ES-I3 (cell line): ENCODE data around the gene AARS2.
"Not testable (repeated sequence)": the region's sequence is repeated elsewhere in the genome, so short reads cannot be mapped to it uniquely, and the experiment has no call there.

Experiments used
- H3K36me3 ChIP-seq: 2 replicates; pipeline ENCODE4 v1.6.1; 2013; ENCODE audit warnings: mild to moderate bottlenecking, low read length, control low read depth, moderate library complexity; ENCODE audit not compliant: insufficient read depth
- H3K4me1 ChIP-seq: 2 replicates; pipeline ENCODE4 v1.6.1; 2013; ENCODE audit warnings: mild to moderate bottlenecking, control low read depth, low read length; ENCODE audit not compliant: insufficient read depth
- H3K9ac ChIP-seq: 2 replicates; pipeline ENCODE4 v1.6.1; 2013; ENCODE audit warnings: low read depth, mild to moderate bottlenecking, low read length, moderate library complexity
- H3K9me3 ChIP-seq: 2 replicates; pipeline ENCODE4 v1.6.1; 2013; ENCODE audit warnings: mild to moderate bottlenecking, low read length, moderate library complexity; ENCODE audit not compliant: control insufficient read depth, insufficient read depth

Gene AARS2

DNA sequence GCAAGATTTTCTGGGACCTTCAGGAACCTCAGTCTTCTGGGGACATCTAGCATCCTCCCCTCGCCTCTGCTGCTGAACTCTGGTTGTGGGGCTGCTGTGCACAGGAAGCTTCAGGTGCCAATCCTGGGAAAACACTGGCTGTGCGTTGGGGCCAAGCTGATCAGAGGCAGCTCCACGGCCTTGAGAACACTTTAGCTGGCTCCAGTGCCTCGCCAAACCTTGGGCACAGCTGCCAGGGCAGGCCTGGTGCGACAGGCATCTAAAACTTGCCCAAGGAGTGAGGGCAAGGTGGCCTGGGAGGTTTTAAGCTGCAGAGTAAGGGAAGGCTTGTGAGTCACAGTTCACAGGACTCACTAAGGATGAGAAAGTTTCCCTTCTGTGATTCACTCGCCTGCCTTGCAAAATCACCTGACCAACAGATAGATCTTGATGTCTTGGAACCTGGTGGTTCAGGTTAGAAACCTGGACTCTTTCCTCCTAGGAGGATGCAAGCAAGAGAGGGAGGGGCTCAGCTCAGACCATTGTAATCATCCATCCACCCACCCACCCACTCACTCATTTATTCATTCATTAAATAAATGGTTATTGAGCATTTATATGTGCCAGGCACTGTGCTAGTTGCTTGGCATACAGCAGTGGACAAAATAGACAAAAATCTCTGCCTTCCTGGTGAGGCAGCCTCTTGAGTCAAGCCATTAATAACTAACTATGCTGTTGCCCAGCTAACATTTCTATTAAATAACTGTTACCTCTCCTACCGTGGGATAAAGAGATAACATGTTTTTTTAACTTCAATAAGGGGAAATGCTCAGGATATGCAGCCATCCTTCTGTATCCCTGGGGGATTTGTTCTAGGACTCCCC, 26.8 kb upstream of the AARS2 start:
- no peaks in the 10 kb centered on the region for H3K36me3 ChIP-seq
- H3K9me3 ChIP-seq = no peaks in the 10 kb centered on the region
- H3K4me1 ChIP-seq = peaks cover 10% of the 10 kb centered on the region
- H3K9ac ChIP-seq = no peak overlapping the region

DNA sequence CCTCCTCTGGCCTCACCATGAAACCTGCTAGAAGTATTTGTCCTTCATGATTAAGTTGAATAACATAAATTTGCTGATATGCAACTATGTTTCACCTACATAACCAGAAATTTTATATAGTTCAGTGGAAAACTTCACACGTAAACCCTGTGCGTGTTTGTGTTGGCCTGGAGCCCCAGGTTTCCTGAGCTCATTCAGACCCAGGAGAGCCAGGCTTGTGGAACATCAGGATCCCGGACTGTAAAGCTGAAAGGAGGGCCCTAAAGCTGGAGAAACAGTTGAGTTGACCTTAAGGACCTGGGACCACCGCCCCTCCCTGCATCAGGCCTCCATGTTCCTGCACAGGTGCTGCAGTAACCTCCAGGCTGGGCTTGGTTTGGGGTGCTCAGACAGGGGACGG, 26.2 kb upstream of the AARS2 start:
- H3K9ac ChIP-seq = no peak overlapping the region
- H3K36me3 ChIP-seq = no peaks in the 10 kb centered on the region

DNA sequence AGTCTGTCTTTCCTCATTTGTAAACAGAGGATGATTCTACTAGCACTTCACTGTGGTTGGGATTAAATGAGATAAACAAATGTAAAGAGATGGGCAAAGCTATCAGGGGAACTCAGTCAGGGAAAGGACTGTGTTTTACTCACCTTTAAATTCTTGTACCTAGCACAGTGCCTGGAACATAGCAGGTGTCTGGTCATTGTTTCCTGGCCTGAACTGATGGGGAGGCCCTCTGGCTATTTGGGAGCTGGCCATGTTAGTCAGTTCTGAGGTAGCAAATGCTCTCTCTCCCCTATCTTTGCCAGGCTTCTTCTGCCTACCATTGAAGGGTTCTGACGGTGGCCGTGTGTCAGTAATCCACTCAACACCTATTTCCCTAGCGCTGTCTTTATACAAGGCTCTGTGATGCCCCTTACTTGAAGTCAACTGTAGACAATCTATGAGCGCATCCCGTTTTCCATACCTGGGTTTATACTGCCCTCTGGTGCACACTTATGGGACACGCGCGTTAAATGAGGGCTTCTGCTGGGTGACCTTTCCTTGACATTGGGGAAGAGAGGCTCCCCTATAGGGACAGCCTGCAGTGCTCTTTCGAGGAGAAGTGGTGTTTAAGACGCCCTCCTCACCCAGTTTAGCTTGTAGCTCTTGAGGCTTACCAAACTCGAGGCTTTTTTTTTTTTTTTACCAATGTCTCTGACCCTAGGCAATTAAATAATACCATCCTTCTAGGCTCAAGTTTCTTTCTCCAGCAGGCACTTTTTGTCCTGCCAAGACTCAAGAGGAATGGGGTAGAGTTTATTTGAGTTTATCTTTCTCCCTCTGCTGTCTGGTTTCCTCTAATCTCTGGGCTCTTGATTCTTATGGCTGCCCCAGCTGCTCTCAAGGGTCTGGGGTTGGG, 25.3 kb upstream of the AARS2 start:
- H3K9ac ChIP-seq = no peak overlapping the region
- H3K9me3 ChIP-seq = no peaks in the 10 kb centered on the region
- no peaks in the 10 kb centered on the region for H3K36me3 ChIP-seq
- H3K4me1 ChIP-seq = peaks cover 10% of the 10 kb centered on the region

More for the DNA sequence above, 26.2 kb upstream of the AARS2 start:
- Histone ChIP-seq H3K4me1 (peaks cover 10% of the 10 kb centered on the region), H3K9me3 (no peaks in the 10 kb centered on the region)

DNA sequence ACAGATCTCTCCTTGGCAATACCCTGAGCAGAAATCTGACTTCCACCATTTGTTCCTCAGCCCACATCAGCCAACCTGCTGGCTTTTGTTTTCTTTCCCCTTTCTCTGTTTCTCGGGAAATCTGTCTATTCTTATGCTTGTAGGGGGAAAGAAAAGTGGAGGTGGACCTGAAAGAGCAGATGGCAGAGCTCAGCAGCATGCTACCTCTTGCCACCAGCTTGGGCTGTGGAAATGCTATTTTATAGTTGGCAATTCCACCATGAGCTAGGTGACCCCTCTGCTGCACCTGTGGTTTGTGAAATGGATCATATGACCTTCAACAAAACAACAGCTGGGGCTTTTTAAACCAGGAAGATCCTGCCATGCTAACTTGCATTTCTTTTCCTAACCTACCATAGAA, 22.5 kb upstream of the AARS2 start:
- H3K4me1 ChIP-seq = peaks cover 10% of the 10 kb centered on the region
- no peaks in the 10 kb centered on the region for H3K9me3 ChIP-seq
- H3K36me3 ChIP-seq = no peaks in the 10 kb centered on the region
- no peak overlapping the region for H3K9ac ChIP-seq

DNA sequence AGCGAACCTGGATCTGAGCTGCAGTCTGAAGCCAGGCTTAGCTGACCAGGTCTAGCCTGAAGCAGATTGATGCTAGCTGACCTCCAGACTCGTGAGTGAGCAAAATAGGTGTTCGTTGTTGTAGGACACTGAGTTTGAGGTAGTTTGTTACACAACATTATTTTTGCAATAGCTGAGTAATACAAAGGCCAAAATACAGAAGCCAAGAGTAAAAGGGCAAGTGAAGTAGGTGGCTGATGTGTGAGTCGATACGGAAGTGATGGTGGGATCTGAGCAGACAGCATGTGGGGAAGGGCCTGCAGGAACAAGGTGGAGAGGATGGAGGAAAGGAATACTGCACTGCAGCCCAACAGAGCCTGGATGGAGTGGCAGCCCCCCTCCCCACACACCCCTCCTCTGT, 20.8 kb upstream of the AARS2 start:
- Histone ChIP-seq H3K9me3 (no peaks in the 10 kb centered on the region), H3K4me1 (peaks cover 10% of the 10 kb centered on the region), H3K9ac (no peak overlapping the region), H3K36me3 (no peaks in the 10 kb centered on the region)

DNA sequence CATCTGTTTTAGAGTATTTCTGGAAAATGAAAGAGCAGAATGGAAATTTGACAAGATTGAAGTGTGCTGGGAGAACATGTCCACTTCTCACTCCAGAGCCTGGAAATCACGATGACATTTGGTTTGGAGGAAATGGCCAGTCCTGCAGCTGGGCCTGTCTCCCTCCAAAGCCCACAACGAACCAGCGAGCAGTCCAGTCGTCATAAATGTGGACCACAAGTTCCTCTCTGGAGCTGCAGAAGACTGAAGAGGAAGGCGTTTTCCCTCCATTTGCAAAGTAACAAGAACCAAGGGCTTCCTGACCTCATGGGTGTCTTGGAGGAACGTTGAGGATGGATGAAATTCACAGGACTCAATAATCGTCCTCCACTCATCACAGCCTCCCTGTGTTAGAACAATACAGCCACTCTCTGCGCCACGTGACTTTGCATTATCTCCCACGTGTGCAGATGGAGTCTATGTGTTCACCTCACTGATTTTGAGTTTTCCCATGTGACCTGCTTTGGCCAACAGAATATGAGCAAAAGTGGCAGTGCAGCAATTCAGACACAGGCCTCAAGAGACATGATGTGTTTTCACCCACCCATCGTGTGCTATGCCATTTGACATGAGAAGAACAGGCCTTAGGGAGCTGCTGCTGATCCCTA, 20.2 kb upstream of the AARS2 start:
- peaks cover 10% of the 10 kb centered on the region for H3K4me1 ChIP-seq
- no peaks in the 10 kb centered on the region for H3K9me3 ChIP-seq
- no peaks in the 10 kb centered on the region for H3K36me3 ChIP-seq
- H3K9ac ChIP-seq = no peak overlapping the region

DNA sequence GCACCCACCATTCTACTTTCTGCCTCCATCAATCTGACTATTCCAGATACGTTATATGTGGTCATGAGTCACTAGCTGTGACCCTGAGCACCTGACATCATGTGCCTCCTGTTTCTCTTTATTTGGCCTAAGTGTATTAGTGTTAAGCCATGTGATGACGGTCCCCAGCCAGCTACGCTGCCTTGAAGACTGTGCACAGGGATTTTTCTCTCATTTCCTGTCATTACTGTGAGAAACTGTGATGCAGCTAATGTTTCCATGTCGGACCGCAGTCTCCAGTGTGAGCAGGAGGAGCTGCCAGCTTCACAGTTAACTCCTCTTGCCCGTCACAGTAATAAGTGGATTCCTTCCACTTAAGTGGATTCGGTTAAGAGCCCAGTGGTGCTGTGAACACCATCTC, 19.4 kb upstream of the AARS2 start:
- no peaks in the 10 kb centered on the region for H3K9me3 ChIP-seq
- H3K36me3 ChIP-seq = no peaks in the 10 kb centered on the region
- H3K4me1 ChIP-seq = peaks cover 17% of the 10 kb centered on the region
- H3K9ac ChIP-seq = no peak overlapping the region

DNA sequence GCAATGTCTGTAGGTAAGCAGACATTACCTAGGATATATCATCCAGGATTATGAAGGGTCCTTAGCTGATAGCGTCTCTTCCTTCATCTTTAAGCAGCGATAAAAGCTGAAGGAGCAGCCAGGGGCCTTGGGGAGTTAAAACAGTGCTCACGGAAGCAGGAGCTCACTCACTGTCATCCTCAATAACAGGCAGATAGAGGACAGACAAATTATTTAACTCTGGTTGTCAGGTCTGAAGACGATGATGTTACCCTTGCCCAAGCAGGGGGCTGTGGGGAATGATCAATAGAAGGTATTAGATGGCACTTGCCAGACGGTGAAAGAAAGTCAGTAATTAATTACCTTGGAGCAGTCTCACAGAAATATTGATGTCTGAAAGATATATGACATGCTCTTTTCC, 16.7 kb upstream of the AARS2 start:
- H3K9ac ChIP-seq = no peak overlapping the region
- H3K36me3 ChIP-seq = no peaks in the 10 kb centered on the region
- peaks cover 17% of the 10 kb centered on the region for H3K4me1 ChIP-seq
- no peaks in the 10 kb centered on the region for H3K9me3 ChIP-seq

DNA sequence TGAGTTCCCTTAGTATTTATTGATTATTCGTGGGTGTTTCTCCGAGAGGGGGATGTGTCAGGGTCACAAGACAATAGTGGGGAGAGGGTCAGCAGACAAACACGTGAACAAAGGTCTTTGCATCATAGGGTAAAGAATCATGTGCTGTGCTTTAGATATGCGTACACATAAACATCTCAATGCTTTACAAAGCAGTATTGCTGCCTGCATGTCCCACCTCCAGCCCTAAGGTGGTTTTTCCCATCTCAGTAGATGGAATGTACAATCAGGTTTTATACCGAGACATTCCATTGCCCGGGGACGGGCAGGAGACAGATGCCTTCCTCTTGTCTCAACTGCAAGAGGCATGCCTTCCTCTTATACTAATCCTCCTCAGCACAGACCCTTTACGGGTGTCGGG, 15.1 kb upstream of the AARS2 start:
- not testable (repeated sequence) for H3K9me3 ChIP-seq, H3K36me3 ChIP-seq
- peaks cover 17% of the 10 kb centered on the region for H3K4me1 ChIP-seq
- H3K9ac ChIP-seq = peak overlapping the region; percentile 31

DNA sequence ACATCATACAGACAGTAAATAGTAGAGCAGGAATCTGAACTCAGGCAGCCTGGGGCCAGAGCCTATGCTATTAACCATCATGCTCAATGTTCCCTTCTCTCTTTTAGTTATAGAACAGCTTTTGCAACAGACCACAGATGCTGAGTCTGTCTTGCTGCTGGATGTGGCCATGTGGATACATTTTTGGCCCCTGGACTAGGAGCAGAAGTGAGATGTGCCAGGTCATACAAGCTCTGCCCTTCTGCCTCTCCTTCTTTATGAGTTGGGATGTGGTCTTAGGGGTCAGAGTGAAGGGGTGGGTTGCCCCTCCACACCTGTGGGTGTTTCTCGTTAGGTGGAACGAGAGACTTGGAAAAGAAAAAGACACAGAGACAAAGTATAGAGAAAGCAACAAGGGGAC, 14.6 kb upstream of the AARS2 start:
- H3K9ac ChIP-seq = no peak overlapping the region; the same call in 1 of the 2 replicates
- H3K4me1 ChIP-seq = peaks cover 17% of the 10 kb centered on the region
- no peaks in the 10 kb centered on the region for H3K36me3 ChIP-seq
- H3K9me3 ChIP-seq = no peaks in the 10 kb centered on the region

DNA sequence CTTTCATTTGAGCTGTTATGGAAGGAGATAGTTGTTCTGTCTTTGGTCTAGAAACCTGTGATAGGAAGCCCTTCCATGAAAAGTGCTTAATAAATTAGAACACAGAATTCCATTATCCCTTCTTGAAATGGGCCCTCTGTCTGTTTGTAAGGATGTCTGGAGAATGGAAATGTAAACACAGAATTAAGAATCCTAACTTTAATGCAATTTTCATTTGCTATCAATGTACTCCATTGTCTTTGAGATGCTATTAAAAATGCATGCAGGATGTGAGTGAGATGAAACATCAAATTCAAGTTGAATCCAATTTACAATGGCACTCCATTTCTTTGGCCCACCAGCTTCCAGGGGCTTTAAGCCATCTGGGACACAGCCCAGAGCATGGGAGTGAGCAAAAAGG, 13.9 kb upstream of the AARS2 start:
- Histone ChIP-seq H3K9ac (no peak overlapping the region), H3K36me3 (no peaks in the 10 kb centered on the region)

DNA sequence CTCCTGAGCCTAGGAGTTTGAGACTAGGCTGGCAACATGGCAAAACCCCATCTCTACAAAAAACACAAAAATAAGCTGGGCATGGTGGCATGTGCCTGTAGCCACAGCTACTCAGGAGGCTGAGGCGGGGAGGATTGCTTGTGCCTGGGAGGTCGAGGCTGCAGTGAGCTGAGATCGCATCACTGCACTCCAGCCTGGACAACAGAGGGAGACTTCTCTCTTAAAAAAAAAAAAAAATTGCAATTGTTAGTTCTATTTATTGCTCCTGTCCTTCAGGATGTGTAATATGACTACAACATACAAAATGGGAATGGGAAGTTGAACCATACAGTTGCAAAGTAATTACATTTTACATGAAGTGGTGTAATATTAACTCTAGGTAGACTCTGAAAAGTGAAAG, 8.1 kb upstream of the AARS2 start:
- no peaks in the 10 kb centered on the region for H3K4me1 ChIP-seq
- no peak overlapping the region for H3K9ac ChIP-seq
- H3K36me3 ChIP-seq = no peaks in the 10 kb centered on the region
- no peaks in the 10 kb centered on the region for H3K9me3 ChIP-seq

More for the DNA sequence above, 13.9 kb upstream of the AARS2 start:
- Histone ChIP-seq H3K4me1 (peaks cover 17% of the 10 kb centered on the region), H3K9me3 (no peaks in the 10 kb centered on the region)

DNA sequence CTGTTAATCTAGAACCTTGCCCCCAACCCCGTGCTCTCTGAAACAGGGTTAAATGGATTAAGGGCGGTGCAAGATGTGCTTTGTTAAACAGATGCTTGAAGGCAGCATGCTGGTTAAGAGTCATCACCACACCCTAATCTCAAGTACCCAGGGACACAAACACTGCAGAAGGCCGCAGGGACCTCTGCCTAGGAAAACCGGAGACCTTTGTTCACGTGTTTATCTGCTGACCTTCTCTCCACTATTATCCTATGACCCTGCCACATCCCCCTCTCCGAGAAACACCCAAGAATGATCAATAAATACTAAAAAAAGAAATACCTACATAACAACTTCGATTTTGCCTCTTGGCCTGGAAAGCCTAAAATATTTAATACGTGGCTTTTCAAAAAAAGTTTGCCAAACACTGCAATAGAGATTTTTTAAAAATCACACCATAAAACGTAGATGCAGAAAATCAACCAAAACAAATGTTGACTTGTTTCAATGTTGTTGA, 4.0 kb upstream of the AARS2 start:
- not testable (repeated sequence) for H3K9me3 ChIP-seq, H3K4me1 ChIP-seq, H3K36me3 ChIP-seq, H3K9ac ChIP-seq

DNA sequence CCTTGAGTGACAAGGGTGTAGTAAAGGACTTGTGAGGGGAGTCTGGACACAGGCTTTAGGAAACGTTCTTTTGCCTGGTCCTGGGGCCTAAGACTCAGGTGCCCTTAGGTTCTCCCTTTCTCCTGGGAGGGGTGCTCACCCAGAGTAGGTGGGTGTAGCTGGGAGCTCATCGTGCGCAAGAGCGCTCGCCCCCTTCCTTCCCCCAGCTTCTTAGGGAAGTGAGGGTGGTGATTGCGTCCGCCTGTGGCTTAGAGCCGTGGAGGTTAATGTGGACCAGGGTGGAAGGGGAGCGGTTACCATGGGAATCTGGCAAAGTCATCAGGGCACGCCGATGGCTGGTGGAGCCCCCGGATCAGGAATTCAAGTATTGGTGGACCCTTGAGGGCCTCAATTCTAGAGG, 3.3 kb upstream of the AARS2 start:
- Histone ChIP-seq H3K4me1 (peaks cover 4% of the 10 kb centered on the region; the same call in 1 of the 2 replicates), H3K36me3 (peaks cover 6% of the 10 kb centered on the region; the same call in 1 of the 2 replicates), H3K9me3 (no peaks in the 10 kb centered on the region), H3K9ac (no peak overlapping the region)
